Left kidney (tissue), 2 donors: ENCODE data around the gene DNAH9. TPM values are rescaled to one million over a fixed set of nuclear protein-coding genes. Genes with fewer than 3 reads are reported as not detected.
"Not testable (repeated sequence)": the region's sequence is repeated elsewhere in the genome, so short reads cannot be mapped to it uniquely, and the experiment has no call there.

Source experiments
- DNase-seq: peaks from one replicate; pipeline ENCODE4 v3.0.0-alpha.2; 2013
- polyA plus RNA-seq: library from polyadenylated mRNA; unstranded; fragments of 120-200 nt; gene quantifications from one replicate; pipeline ENCODE4 v1.2.1, GENCODE V29; 2013; ENCODE audit not compliant: insufficient read length

DNAH9 gene
- polyA plus RNA-seq, 1 donor: 4.5 TPM

- no peak for DNase-seq
These were observed 323.0 kb downstream of the DNAH9 start for GRCh38 chr17:11921296-11921695.

GRCh38 chr17:11922638-11923037, 324.4 kb downstream of the DNAH9 start:
- DNase-seq: no peak

GRCh38 chr17:11924076-11924475, 325.8 kb downstream of the DNAH9 start:
- DNase-seq: no peak

GRCh38 chr17:11925262-11926021, 327.2 kb downstream of the DNAH9 start:
- peak; percentile 21 for DNase-seq

GRCh38 chr17:11928436-11928835, 330.2 kb downstream of the DNAH9 start:
- no peak for DNase-seq

- no peak for DNase-seq
These were observed 334.1 kb downstream of the DNAH9 start for GRCh38 chr17:11932337-11932898.

GRCh38 chr17:11935734-11936406, 337.6 kb downstream of the DNAH9 start:
- peak; percentile 74 for DNase-seq

GRCh38 chr17:11940904-11941303, 342.6 kb downstream of the DNAH9 start:
- no peak for DNase-seq

- DNase-seq: not testable (repeated sequence)
These were observed 344.8 kb downstream of the DNAH9 start for GRCh38 chr17:11943086-11943485.

- no peak for DNase-seq
These were observed 345.6 kb downstream of the DNAH9 start for GRCh38 chr17:11943759-11944347.

GRCh38 chr17:11944587-11944986, 346.3 kb downstream of the DNAH9 start:
- no peak for DNase-seq

GRCh38 chr17:11948789-11949188, 350.5 kb downstream of the DNAH9 start:
- no peak for DNase-seq

GRCh38 chr17:11949571-11949970, 351.3 kb downstream of the DNAH9 start:
- DNase-seq: not testable (repeated sequence)

- DNase-seq: no peak
These were observed 352.7 kb downstream of the DNAH9 start for GRCh38 chr17:11950771-11951519.

GRCh38 chr17:11952610-11953009, 354.3 kb downstream of the DNAH9 start:
- no peak for DNase-seq

- no peak for DNase-seq
These were observed 355.7 kb downstream of the DNAH9 start for GRCh38 chr17:11953924-11954323.

GRCh38 chr17:11954936-11955335, 356.7 kb downstream of the DNAH9 start:
- DNase-seq: no peak

- DNase-seq: no peak
These were observed 371.3 kb downstream of the DNAH9 start for GRCh38 chr17:11969565-11969964.

GRCh38 chr17:11972741-11973140, 374.5 kb downstream of the DNAH9 start:
- DNase-seq: not testable (repeated sequence)

GRCh38 chr17:11979795-11980194, 381.5 kb downstream of the DNAH9 start:
- DNase-seq: no peak

- no peak for DNase-seq
These were observed 382.5 kb downstream of the DNAH9 start for GRCh38 chr17:11980813-11981212.

GRCh38 chr17:11981862-11982261, 383.6 kb downstream of the DNAH9 start:
- no peak for DNase-seq
